T follicular helper cell (primary cell): Measurements from ENCODE around the gene TSPAN10.

ENCODE experiments used
- DNase-seq: peaks from one replicate; pipeline ENCODE4 v3.0.0-alpha.2; 2020; ENCODE audit warnings: low read depth

TSPAN10 gene

DNA sequence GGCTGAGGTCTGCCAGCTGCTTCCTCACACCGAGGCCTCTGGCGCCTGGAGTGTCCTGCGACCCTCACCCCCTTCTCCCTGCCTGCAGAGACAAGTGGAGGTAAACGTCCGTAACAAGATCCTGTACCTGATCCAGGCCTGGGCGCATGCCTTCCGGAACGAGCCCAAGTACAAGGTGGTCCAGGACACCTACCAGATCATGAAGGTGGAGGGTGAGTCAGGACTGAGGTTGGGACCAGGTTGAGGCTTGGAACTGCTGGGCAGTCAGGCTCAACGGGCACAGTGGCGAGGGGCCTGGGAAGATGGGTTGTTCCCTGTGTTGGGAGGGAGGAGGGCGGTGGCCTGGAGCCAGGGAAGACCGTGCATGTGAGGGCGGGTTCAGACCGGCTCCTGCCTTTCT lies 51.6 kb downstream of the TSPAN10 start:
- no peak for DNase-seq

- DNase-seq: no peak
Observed at GRCh38 chr17:81690066-81690465, 53.1 kb downstream of the TSPAN10 start.

- no peak for DNase-seq
Observed at GRCh38 chr17:81690549-81690948, 53.6 kb downstream of the TSPAN10 start.

GRCh38 chr17:81691196-81691595 lies 54.2 kb downstream of the TSPAN10 start:
- DNase-seq: no peak

DNA sequence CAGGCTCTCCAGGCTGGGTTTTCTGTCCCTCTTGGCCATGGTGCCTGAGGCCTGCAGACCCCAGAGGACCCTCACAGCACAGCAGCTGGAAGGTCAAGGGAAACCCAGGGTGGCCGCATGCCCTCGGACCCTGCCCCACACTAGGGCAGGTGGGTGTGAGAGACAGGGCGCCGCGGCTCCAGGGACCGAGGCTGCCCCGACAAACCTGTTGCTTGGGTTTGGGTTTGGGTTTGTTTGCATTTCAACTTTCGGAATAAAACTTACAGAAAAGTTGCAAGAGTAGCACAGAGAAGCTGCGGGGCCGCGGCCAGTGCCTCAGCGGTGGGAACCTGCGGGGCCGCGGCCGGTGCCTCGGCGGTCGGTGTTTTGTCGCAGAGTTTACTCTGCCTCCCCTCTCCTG lies 54.6 kb downstream of the TSPAN10 start:
- DNase-seq: no peak

DNA sequence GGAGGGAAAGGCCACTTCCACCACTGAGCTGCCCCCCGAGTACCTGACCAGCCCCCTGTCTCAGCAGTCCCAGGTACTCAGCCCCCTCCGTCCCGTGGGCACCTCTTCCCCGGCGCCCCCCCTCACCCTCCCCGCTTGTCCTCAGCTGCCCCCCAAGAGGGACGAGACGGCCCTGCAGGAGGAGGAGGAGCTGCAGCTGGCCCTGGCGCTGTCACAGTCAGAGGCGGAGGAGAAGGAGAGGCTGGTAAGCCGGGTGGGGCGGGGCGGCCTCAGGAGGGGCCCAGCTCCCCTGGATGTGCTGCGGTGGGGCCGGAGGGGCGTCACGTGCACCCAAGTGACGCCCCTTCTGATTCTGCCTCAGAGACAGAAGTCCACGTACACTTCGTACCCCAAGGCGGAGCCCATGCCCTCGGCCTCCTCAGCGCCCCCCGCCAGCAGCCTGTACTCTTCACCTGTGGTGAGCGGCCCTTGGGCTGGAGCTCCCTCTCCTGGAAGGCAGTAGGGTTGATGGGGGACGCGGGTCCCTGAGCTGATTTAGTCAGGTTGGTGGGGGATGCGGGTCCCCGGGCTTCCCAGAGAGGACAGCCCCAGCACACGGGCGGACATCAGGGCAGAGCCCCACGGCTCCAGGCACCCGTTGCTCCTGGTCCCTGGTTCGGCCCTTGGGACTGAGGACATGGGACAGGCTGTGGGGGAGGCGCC lies 56.7 kb downstream of the TSPAN10 start:
- no peak for DNase-seq

GRCh38 chr17:81694810-81695209 lies 57.8 kb downstream of the TSPAN10 start:
- no peak for DNase-seq

GRCh38 chr17:81695211-81695610 lies 58.2 kb downstream of the TSPAN10 start:
- no peak for DNase-seq

DNA sequence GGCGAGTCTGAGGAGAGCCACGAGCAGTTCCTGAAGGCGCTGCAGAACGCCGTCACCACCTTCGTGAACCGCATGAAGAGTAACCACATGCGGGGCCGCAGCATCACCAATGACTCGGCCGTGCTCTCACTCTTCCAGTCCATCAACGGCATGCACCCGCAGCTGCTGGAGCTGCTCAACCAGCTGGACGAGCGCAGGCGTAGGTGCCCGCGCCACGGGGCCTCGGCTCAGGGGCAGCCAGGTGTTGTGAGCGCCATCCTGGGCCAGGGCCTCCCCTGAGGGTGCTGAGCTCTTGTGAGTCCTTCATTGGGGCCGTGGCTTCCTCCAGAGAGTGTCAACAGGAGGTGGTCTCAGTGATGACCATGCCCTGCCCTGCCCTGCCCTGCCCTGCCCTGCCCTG lies 58.8 kb downstream of the TSPAN10 start:
- no peak for DNase-seq

GRCh38 chr17:81696218-81696941 lies 59.4 kb downstream of the TSPAN10 start:
- no peak for DNase-seq

- DNase-seq: no peak
Observed at GRCh38 chr17:81697261-81698044, 60.5 kb downstream of the TSPAN10 start.
